Endometrium (tissue), 2 donors: ENCODE data around the gene GP1BA.
"Not testable (repeated sequence)": the region's sequence is repeated elsewhere in the genome, so short reads cannot be mapped to it uniquely, and the experiment has no call there.

ENCODE experiments used
- FAIRE-seq: peaks from 2 replicates; lab custom pipeline; 2012; peaks lifted over from hg19 to GRCh38; lab: Jason Lieb, UNC
- donor health status: control.
- donor health status: control.

GP1BA gene

DNA sequence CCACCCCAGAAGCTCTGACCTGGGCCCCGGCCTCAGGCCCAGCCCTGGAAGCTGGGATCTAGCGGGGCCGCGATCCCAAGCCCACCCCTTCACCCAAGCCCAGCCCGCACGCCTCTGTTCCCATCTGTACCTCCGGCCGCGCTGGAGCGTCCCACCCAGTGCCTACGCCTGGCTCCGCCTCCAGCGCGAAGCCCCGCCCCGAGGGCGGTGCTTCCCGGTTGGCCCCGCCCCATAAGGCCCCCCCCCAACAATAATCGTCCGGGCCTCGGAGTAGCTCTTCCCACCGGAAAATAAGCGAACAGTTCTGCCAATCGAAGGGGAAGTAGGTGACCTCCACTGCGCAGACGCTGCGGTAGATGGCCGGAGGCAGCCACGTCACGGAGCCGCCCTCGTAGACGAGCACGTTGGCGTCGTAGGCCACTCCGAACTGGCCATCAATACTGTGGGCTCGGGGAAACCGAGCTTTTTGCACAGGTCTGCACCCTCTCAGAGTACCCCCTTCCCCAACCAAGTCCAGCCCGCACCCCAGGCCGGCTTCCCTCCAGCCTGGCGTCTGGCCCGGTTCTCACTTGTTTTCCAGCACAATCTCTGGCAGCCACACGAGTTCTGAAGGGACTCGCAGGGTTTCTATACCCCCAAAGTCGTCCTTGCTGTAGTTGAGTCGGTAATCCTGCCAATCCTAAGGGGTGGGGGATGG is 30.3 kb upstream of the GP1BA start:
- no peak for FAIRE-seq

DNA sequence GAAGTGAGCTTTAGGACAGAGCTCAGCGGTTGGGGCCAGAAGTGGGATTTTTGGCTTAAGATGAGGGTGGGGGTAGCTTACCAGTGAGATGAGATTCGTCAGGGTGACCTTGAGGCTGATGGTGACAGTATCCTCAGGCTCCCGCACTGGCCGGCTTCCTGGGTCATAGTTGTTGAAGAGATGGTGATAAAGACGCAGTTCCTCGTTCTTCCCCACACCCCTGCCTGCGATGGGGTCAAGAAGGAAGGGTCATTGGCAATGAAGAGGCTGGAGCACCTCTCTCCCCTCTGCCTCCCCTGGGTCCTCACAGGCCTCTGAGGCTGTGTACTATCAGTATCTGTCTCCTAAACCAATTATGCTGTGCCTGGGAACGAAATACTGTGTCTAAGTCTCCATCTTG is 29.5 kb upstream of the GP1BA start:
- no peak for FAIRE-seq

DNA sequence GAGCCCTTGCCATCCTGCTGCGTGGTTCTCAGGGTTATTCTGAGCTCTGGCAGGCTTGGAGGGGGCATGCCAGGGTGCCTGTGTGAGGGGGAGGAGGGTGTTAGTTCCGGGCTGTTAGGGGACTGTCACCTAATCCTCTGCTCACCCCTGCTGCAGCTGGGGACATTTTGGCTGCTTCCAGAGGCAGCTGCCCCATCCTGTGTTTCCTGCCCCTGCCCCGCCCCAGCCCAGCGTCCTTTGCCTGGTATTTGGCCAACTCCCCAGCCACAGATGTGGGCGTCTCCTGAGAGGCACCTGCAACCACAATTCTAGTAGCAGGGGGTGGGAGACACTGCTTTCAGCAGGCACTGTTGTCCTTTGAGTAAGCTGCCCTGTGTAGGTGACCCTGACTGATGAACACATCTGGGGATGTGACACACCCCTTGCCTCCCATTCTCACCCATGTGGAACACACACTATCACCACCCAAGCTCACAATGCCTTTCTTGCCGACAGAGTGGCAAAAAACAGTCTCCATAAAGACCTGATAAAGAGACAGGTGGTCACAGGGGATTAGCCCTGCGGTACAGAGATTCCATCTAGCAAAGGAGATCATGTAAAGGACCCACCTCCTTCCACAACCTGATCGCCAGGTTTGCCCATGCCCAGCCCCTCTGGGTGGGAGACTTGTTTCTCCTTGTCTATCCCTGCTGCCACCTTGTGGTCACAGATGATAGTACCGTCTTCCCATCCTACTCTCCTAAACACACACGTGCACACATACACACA is 28.8 kb upstream of the GP1BA start, which contains the start of gene CHRNE:
CHRNE (minus strand) TSS at position 48 of the 768 bp plus-strand sequence; CDS start at position 13, 35 bp downstream.
- peak; percentile 48 for FAIRE-seq

DNA sequence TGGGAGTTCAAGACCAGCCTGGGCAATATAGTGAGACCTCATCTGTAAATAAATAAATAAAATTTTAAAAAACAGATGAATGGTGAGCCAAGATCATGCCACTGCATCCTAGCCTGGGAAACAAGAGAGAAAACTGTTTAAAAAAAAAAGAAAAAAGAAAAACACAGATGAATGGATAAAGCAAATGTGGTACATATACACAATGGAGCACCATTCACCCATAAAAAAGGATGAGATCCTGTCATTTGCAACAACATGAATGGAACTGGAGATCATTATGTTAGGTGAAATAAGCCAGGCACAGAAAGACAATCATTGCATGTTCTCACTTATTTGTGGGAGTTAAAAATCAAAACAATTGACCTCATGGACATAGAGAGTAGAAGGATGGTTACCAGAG is 25.4 kb upstream of the GP1BA start:
- not testable (repeated sequence) for FAIRE-seq

DNA sequence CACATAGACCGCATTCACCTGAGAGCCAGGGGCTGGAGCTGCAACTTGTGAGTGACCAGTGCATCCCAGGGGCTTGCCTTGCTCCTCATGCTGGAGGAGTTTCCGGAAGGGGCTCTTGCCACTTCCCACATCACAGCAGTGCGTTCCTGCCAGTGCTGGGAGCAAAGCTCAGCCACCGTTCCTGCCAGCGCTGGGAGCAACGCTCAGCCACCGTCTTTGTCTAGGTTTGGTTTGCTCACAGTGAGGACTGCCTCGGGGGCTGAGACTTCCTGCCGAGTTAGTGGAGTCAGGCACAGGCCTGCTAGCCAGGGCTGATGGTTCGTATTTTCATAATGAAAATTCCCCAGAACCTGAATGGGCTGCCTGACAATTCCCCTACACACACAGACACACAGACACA is 23.8 kb upstream of the GP1BA start:
- no peak for FAIRE-seq

DNA sequence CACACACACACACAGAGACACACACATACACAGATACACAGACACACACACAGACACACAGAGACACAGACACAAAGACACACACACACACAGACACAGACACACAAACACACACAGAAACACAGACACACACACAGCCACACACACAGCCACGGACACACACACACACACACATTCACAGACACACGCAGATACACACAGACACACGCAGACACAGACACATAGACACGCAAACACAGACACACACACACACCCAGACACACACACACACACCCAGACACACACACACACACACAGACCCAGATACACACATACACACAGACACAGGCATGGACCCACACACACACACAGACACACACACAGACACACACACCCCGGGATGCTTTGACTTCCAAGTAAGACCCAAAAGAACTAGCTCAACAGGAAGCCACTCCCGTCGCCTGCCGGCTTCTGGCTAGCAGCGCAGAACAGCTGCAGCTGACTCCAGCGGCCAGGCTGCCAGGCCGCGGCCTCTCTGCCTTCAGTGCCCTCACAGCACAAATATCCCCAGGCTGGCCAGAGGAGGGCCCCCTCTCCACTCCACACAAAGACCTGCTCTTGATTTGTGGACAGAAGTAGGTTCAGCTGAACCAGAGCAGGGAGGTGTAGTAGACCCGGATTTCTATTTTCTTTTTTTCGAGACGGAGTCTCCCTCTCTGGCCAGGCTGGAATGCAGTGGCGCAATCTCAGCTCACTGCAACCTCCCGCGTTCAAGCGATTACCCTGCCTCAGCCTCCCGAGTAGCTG is 23.2 kb upstream of the GP1BA start:
- peak; percentile 59 for FAIRE-seq

DNA sequence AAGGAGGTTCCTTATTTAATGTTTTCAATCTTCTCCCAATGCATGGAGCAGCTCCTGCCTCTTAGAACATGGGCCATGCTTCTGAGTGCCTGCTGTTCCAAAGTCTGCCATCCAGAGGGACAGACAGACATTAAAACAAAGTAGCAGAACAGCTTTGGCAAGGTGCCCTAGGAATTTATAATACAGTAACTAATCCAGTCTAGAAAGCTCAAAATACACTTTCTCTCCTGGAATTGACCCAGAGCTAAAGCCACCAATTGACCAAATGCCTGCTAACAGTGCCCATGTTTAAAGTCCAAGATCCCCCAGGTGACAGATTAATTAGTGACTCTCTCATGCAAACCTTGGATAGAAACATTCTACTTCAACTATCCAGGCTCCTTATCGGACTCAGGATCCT is 18.1 kb upstream of the GP1BA start:
- FAIRE-seq: no peak

DNA sequence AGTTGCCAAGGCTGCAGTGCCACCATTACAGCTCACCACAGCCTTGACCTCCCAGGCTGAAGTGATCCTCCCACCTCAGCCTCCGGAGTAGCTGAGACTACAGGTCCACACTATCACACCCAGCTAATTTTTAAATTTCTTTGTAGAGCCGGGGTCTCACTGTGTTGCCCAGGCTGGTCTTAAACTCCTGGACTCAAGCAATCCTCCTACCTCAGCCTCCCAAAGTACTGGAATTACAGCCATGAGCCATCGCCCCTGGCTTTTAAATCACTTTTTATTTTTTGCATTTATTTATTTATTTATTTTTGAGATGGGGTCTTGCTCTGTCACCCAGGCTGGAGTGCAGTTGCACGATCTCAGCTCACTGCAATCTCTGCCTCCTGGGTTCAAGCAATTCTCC is 17.5 kb upstream of the GP1BA start:
- FAIRE-seq: not testable (repeated sequence)

DNA sequence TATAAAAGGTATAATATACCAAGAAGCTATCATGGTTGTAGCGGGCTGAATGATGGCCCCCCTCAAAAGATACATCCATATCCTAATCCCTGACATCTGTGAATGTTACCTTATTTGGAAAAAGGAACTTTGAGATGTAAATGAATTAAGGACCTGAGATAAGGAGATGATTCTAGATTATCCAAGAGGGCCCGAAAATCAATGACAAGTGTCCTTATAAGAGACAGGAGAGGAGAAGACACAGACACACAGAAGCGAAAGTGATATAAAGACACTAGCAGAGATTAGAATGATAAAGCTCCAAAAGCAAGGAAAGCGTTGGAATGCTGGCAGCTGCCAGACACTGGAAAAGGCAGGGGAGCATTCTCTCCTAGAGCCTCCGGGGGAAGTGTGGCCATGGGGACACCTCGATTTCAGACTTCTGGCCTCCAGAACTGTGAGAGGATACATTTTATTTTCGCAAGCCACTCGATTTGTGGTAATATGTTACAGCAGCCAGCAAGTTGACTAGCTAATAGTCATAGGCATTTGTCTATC is 12.5 kb upstream of the GP1BA start:
- FAIRE-seq: no peak

DNA sequence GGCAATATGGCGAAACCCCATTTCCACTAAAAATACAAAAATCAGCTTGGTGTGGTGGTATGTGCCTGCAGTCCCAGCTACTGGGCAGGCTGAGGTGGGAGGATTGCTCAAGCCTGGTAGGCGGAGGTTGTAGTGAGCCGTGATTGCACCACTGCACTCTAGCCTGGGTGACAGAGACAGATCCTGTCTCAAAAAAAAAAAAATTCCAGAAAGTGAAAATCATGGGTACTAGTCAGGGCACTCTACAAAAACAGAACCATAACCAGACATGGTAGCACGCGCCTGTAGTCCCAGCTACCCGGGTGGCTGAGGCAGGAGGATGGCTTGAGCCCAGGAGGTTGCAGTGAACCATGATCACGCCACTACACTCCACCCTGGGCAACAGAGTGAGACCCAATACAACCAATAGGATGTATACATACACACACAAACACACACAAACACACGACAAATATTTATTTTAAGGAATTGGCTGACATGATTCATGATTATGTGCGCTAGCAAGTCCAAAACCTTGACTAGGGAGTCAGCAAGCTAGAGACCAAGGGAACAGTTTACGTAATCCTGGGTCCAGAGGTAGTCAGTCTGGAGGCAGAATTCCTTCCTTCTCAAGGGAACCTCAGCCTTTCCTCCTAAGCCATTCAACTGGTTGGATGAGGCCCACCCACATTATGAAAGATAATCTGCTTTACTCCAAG is 11.6 kb upstream of the GP1BA start:
- no peak for FAIRE-seq

DNA sequence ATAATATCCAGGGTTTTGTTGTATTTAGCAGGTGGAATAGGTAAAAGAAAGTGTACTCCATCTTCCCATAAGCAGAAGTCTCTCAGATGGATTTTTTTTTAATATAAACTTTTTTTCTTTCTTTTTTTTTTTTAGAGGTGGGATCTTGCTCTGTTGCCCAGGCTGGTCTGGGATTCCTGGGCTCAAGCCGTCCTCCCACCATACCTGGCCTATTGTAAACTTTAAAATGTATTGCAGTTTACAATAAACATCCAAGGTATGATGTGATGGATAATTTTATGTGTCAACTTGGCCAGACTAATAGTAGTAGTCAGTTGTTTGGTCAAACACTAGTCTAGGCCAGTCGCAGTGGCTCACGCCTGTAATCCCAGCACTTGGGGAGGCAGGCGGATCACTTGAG is 10.8 kb upstream of the GP1BA start:
- no peak for FAIRE-seq

DNA sequence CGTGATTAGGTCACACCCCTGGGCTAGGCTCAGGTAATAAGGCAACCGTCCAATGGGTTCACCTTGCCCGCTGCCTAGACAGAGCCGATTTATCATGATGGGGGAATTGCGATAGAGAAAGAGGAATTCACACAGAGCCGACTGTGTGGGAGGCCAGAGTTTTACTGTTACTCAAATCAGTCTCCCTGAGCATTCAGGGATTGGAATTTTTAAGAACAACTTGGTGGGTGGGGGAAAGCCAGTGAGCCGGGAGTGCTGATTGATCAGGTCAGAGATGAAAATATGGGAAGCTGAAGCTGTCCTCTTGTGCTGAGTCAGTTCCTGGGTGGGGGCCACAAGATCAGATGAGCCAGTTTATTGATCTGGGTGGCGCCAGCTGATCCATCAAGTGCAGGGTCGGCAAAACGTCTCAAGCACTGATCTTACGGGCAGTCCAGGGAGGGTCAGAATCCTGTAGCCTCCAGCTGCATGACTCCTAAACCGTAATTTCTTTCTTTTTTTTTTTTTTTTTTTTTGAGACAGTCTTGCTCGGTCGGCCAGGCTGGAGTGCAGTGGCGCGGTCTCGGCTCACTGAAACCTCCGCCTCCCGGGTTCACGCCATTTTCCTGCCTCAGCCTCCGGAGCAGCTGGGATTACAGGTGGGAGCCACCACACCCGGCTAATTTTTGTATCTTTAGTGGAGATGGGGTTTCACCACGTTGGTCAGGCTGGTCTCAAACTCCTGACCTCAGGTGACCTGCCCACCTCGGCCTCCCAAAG is 5.3 kb upstream of the GP1BA start:
- not testable (repeated sequence) for FAIRE-seq

DNA sequence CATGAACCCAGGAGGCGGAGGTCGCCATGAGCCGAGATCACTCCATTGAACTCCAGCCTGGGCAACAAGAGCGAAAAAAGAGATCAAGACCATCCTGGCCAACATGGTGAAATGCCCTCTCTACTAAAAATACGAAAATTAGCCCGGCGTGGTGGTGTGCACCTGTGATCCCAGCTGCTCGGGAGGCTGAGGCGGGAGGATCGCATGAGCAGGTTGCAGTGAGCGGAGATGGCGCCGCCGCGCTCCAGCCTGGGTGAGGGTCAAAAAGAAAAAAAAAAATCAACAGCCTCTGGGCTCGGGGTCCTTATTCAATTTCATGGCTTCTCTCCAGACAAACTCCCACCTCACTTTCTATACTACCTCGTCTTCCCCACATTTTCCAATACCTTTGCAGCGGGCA is 3.2 kb upstream of the GP1BA start:
- FAIRE-seq: no peak

DNA sequence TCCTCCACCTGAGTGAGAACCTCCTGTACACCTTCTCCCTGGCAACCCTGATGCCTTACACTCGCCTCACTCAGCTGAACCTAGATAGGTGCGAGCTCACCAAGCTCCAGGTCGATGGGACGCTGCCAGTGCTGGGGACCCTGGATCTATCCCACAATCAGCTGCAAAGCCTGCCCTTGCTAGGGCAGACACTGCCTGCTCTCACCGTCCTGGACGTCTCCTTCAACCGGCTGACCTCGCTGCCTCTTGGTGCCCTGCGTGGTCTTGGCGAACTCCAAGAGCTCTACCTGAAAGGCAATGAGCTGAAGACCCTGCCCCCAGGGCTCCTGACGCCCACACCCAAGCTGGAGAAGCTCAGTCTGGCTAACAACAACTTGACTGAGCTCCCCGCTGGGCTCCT is 679 bp downstream of the GP1BA start:
- FAIRE-seq: no peak

DNA sequence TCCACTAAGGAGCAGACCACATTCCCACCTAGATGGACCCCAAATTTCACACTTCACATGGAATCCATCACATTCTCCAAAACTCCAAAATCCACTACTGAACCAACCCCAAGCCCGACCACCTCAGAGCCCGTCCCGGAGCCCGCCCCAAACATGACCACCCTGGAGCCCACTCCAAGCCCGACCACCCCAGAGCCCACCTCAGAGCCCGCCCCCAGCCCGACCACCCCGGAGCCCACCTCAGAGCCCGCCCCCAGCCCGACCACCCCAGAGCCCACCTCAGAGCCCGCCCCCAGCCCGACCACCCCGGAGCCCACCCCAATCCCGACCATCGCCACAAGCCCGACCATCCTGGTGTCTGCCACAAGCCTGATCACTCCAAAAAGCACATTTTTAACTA is 1.6 kb downstream of the GP1BA start:
- no peak for FAIRE-seq

DNA sequence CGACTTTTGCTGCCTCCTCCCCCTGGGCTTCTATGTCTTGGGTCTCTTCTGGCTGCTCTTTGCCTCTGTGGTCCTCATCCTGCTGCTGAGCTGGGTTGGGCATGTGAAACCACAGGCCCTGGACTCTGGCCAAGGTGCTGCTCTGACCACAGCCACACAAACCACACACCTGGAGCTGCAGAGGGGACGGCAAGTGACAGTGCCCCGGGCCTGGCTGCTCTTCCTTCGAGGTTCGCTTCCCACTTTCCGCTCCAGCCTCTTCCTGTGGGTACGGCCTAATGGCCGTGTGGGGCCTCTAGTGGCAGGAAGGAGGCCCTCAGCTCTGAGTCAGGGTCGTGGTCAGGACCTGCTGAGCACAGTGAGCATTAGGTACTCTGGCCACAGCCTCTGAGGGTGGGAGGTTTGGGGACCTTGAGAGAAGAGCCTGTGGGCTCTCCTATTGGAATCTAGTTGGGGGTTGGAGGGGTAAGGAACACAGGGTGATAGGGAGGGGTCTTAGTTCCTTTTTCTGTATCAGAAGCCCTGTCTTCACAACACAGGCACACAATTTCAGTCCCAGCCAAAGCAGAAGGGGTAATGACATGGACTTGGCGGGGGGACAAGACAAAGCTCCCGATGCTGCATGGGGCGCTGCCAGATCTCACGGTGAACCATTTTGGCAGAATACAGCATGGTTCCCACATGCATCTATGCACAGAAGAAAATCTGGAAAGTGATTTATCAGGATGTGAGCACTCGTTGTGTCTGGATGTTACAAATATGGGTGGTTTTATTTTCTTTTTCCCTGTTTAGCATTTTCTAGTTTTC is 2.3 kb downstream of the GP1BA start:
- FAIRE-seq: no peak

DNA sequence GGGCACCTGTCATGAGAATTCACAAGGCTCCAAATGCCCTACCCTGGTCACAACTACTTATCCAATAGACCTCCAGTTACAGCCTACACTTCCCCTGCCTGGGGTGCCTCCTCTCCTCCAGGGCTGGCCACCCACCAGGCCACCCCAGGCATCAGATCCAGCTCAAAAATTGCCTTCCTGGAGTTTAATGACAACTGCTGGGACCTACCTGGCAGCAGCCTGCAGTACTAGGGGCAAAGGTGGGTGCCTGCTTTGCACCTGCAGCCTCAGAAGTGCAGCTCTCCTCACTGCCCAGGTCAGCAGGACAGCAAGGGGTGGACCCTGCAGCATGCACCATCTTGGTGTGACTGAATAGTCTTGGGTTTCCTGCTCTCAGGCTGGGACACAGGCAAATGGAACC is 3.6 kb downstream of the GP1BA start:
- FAIRE-seq: no peak

DNA sequence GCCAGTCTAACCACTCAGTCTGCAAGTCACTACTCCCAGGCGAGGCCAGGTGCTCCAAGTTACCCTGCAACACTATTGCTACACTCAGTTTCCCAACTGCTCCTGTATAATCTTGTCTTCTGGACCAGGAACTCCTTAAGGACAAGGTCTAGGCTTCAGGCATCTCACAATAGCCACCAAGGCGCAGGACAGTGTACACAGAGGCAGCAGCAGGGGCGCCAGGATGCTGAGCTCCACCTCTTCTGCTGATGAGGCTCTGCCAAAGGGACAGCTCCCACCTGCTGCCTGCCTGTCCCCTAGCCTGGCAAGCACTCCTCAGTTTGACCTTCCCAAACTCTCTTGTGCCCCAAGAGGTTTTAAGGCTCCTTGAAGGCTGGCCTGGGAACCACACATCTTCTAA is 4.4 kb downstream of the GP1BA start:
- no peak for FAIRE-seq

DNA sequence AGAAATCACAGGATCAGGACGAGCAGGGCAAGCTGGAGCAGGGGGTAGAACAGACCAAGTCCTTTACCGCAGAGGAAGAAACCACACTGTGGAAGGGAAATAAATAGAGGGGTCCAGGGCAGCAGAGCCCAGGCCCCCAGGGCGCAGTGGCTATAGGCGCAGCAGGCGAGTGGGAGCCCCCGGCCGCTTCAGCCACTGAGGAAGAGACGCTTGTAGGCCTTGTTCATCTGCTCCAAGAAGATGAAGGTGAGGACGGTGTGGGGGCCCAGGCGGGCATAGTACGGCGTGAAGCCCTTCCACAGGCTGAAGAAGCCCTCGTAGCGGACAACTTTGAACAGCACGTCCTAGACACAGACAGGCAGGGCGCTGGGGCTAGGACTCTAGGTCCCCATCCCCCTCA is 5.5 kb downstream of the GP1BA start:
- no peak for FAIRE-seq

DNA sequence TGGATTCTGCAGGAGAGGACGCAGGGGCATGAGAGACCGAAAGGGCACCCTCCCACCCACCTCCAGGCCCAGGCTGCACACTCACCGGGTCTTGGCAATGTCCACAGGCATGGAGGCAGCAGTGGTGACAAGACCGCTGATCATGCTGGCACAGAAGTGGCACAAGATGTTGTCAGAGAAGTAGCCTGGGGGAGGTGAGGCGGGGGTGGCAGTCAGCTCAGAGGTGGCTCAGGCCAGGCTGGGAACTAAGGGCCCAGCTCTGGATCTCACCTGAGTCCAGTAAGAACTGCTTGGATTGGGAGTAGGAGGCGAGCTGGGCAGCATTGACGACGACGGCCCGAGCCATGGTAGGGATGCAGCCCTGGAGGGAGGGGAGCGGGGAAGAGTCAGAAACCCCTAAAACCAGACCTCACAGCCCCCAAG is 6.0 kb downstream of the GP1BA start:
- no peak for FAIRE-seq
